ENCODE data around the gene DMAP1. TPM values are rescaled to one million over a fixed set of nuclear protein-coding genes. Genes with fewer than 3 reads are reported as not detected.
"Not testable (repeated sequence)": the region's sequence is repeated elsewhere in the genome, so short reads cannot be mapped to it uniquely, and the experiment has no call there.

Gene DMAP1
- 52.4 and 53.6 TPM in 2 replicates for total RNA-seq

GRCh38 chr1:44213222-44214112, at the start of gene DMAP1:
Gene DMAP1, plus strand, starts transcription at chr1:44213471. Its CDS starts 283 bp downstream, at chr1:44213754.
- intact Hi-C loops (cut with micrococcal nuclease): loop anchor here (1.0 to 10.0 kb wide), 11 partner anchors 93 to 1757 kb away; partner anchors contain the start of genes ARMH1, ATP6V0B, B4GALT2 and CCDC24

- intact Hi-C loops (cut with micrococcal nuclease): no loop called here
Measured at GRCh38 chr1:44168520-44169098, 44.7 kb upstream of the DMAP1 start.

GRCh38 chr1:44170281-44170823, 42.9 kb upstream of the DMAP1 start:
- intact Hi-C loops (cut with micrococcal nuclease): no loop called here

GRCh38 chr1:44174630-44175029, 38.6 kb upstream of the DMAP1 start:
- intact Hi-C loops (cut with micrococcal nuclease): no loop called here

- intact Hi-C loops (cut with micrococcal nuclease): no loop called here
Measured at GRCh38 chr1:44200336-44200735, 12.9 kb upstream of the DMAP1 start.

GRCh38 chr1:44206545-44206944, 6.7 kb upstream of the DMAP1 start:
- intact Hi-C loops (cut with micrococcal nuclease): not testable (repeated sequence)

GRCh38 chr1:44208226-44208625, 5.0 kb upstream of the DMAP1 start:
- intact Hi-C loops (cut with micrococcal nuclease): no loop called here

- intact Hi-C loops (cut with micrococcal nuclease): loop anchor here (10.0 kb wide), 2 partner anchors 236 to 1474 kb away; partner anchors contain the start of genes ATP6V0B, B4GALT2, DPH2 and GPBP1L1
Measured at GRCh38 chr1:44210595-44210994, 2.7 kb upstream of the DMAP1 start.

GRCh38 chr1:44212355-44213221, 683 bp upstream of the DMAP1 start:
- intact Hi-C loops (cut with micrococcal nuclease): loop anchor here (1.0 to 10.0 kb wide), 11 partner anchors 94 to 1756 kb away; partner anchors contain the start of genes ARMH1, ATP6V0B, B4GALT2 and CCDC24

- intact Hi-C loops (cut with micrococcal nuclease): loop anchor here (1.0 to 10.0 kb wide), 7 partner anchors 20 to 1467 kb away; partner anchors contain the start of genes ATP6V0B, B4GALT2, DPH2 and GPBP1L1
Measured at GRCh38 chr1:44217809-44218410, 4.6 kb downstream of the DMAP1 start.

- intact Hi-C loops (cut with micrococcal nuclease): loop anchor here (10.0 kb wide), 2 partner anchors 244 to 1466 kb away; partner anchors contain the start of genes ATP6V0B, B4GALT2, DPH2 and GPBP1L1
Measured at GRCh38 chr1:44218503-44219300, 5.4 kb downstream of the DMAP1 start.

GRCh38 chr1:44219301-44219626, 6.0 kb downstream of the DMAP1 start:
- intact Hi-C loops (cut with micrococcal nuclease): loop anchor here (10.0 kb wide), 2 partner anchors 244 to 1466 kb away; partner anchors contain the start of genes ATP6V0B, B4GALT2, DPH2 and GPBP1L1

- intact Hi-C loops (cut with micrococcal nuclease): no loop called here
Measured at GRCh38 chr1:44220001-44220751, 6.9 kb downstream of the DMAP1 start.

GRCh38 chr1:44220755-44221154, 7.5 kb downstream of the DMAP1 start:
- intact Hi-C loops (cut with micrococcal nuclease): no loop called here

- intact Hi-C loops (cut with micrococcal nuclease): no loop called here
Measured at GRCh38 chr1:44221769-44222168, 8.5 kb downstream of the DMAP1 start.

- intact Hi-C loops (cut with micrococcal nuclease): no loop called here
Measured at GRCh38 chr1:44222397-44223186, 9.3 kb downstream of the DMAP1 start.

GRCh38 chr1:44223187-44223610, 9.9 kb downstream of the DMAP1 start:
- intact Hi-C loops (cut with micrococcal nuclease): no loop called here

- intact Hi-C loops (cut with micrococcal nuclease): no loop called here
Measured at GRCh38 chr1:44225761-44226160, 12.5 kb downstream of the DMAP1 start.

Measured in T-helper 1 cell treated with Interleukin-12 subunit alpha and Interleukin-12 subunit beta and Interleukin-4 antibody, amounts not matched to agents 30 ng/mL and 1 ng/mL, for 36 hours (primary cell).